K562 (cell line): ENCODE results near the gene DSG2. TPM values are rescaled to one million over a fixed set of nuclear protein-coding genes. Genes with fewer than 3 reads are reported as not detected.

Experiments used
- ATAC-seq: fragments of 200-7000 bp; cut with Tn5 transposase; 3 replicates; pipeline ENCODE4 v1.9.1; 2020; ENCODE audit warnings: moderate library complexity
- BruUV-seq: library from RNA; stranded (reverse); fragments of 400-500 nt; replicated peaks from 2 replicates; lab custom pipeline; 2021; lab: Mats Ljungman, UMichigan
- CTCF ChIA-PET: fragments of 300-600 bp; formaldehyde crosslinking; extraction: SDS; loops from one replicate; lab custom pipeline; 2021; ENCODE audit warnings: low intra/inter-chr PET ratio; lab: Yijun Ruan, JAX
- POLR2A ChIA-PET: fragments of 300-600, 350-650 bp; sonication (Branson Sonifier 250); formaldehyde crosslinking; extraction: SDS; loops from one replicate; lab custom pipeline; 2021; ENCODE audit warnings: antibody characterized with exemption, inconsistent platforms; lab: Yijun Ruan, JAX
- DNase-seq, 4 experiments: peaks; one replicate each; pipeline versions ENCODE4 v3.0.0 to v3.0.0-alpha.2; 2011 to 2018; ENCODE audit warnings: low spot score in 3 of 4, mixed read lengths in 3 of 4; ENCODE audit errors: extremely low read depth in 1 of 4
- FAIRE-seq: peaks from 2 replicates; lab custom pipeline; 2011; peaks lifted over from hg19 to GRCh38; lab: Jason Lieb, UNC
- H2AFZ ChIP-seq: 2 replicates; pipeline ENCODE4 v1.6.0; 2011; ENCODE audit warnings: low read depth, low read length, control low read depth, inconsistent platforms
- H3K27ac ChIP-seq: fragments of 200-600 bp; 3 replicates; pipeline ENCODE4 v1.8.0; 2011; ENCODE audit warnings: low read depth, mild to moderate bottlenecking, control low read depth, inconsistent platforms, low read length, moderate library complexity, mixed read lengths; ENCODE audit errors: extremely low read depth
- H3K27me3 ChIP-seq, 2 experiments: fragments of 300-600 bp in 1 of 2; 2 replicates in 1 of 2; 3 replicates in 1 of 2; pipeline versions ENCODE4 v1.6.0 to v1.8.0; 2011; ENCODE audit warnings: inconsistent platforms in 2 of 2, low read length in 2 of 2, mild to moderate bottlenecking in 1 of 2, mixed read lengths in 1 of 2, moderate library complexity in 1 of 2; ENCODE audit not compliant: control insufficient read depth in 2 of 2, insufficient read depth in 2 of 2
- H3K36me3 ChIP-seq: fragments of 300-600 bp; 3 replicates; pipeline ENCODE4 v1.8.0; 2011; ENCODE audit warnings: mild to moderate bottlenecking, low read length, inconsistent platforms; ENCODE audit not compliant: control insufficient read depth, insufficient read depth
- H3K4me1 ChIP-seq, 2 experiments: fragments of 200-600 bp in 1 of 2; replicated peaks in 1 of 2; 2 replicates in 1 of 2; 3 replicates in 1 of 2; pipeline versions ENCODE4 v1.5.1 to v1.8.0; 2011; ENCODE audit warnings: inconsistent platforms in 2 of 2, low read length in 2 of 2, mild to moderate bottlenecking in 1 of 2, mixed read lengths in 1 of 2, moderate library complexity in 1 of 2; ENCODE audit not compliant: control insufficient read depth in 2 of 2, insufficient read depth in 2 of 2
- H3K4me2 ChIP-seq: 2 replicates; pipeline ENCODE4 v1.6.1; 2011; ENCODE audit warnings: low read length, control low read depth, inconsistent platforms, mixed read lengths; ENCODE audit not compliant: insufficient read depth
- H3K4me3 ChIP-seq: fragments of 200-600 bp; sonication (generic), shearing (Covaris generic); 2 replicates; pipeline ENCODE4 v1.5.1; 2016; ENCODE audit warnings: control low read depth, inconsistent platforms
- H3K79me2 ChIP-seq: fragments of 200-600 bp; 3 replicates; pipeline ENCODE4 v1.8.0; 2011; ENCODE audit warnings: low read length, inconsistent platforms; ENCODE audit not compliant: control insufficient read depth, insufficient read depth
- H3K9ac ChIP-seq, 2 experiments: 2 replicates each; pipeline versions ENCODE4 v1.6.0 to v1.6.1; 2011; ENCODE audit warnings: low read depth in 2 of 2, low read length in 2 of 2, control low read depth in 1 of 2, inconsistent platforms in 1 of 2, mild to moderate bottlenecking in 1 of 2, mixed read lengths in 1 of 2; ENCODE audit not compliant: insufficient read depth in 1 of 2
- H3K9me1 ChIP-seq: one replicate; pipeline ENCODE4 v1.6.0; 2011; ENCODE audit warnings: inconsistent platforms, mild to moderate bottlenecking, low read length, moderate library complexity; ENCODE audit not compliant: control insufficient read depth, insufficient read depth
- H3K9me3 ChIP-seq: replicated peaks from 2 replicates; pipeline ENCODE4 v1.5.1; 2011; ENCODE audit warnings: low read depth, low read length, inconsistent platforms; ENCODE audit not compliant: control insufficient read depth, insufficient read depth
- H4K20me1 ChIP-seq: replicated peaks from 2 replicates; pipeline ENCODE4 v1.6.1; 2011; ENCODE audit warnings: low read length, inconsistent platforms, mixed read lengths; ENCODE audit not compliant: control insufficient read depth, insufficient read depth
- GTF3C2 ChIP-seq: IDR thresholded peaks from 3 replicates; pipeline ENCODE4 v1.6.1; 2011; ENCODE audit warnings: borderline replicate concordance, mild to moderate bottlenecking, moderate library complexity; ENCODE audit not compliant: insufficient read length; ENCODE audit errors: extremely low read depth
- IRF9 ChIP-seq: fragments of 450-650 bp; IDR thresholded peaks from 2 replicates; pipeline ENCODE4 v1.6.1; 2016; ENCODE audit warnings: missing biosample characterization, missing genetic modification characterization
- SOX6 ChIP-seq: fragments of 450-650 bp; IDR thresholded peaks from 2 replicates; pipeline ENCODE4 v1.6.1; 2014; ENCODE audit warnings: mild to moderate bottlenecking
- TCF15 ChIP-seq: fragments of 250-450 bp; sonication (Bioruptor Pico); IDR thresholded peaks from 2 replicates; pipeline ENCODE4 v1.8.0; 2022; ENCODE audit warnings: moderate library complexity, mild to moderate bottlenecking, inconsistent platforms
- ZNF318 ChIP-seq, 2 experiments: fragments of 450-650 bp; IDR thresholded peaks; 2 replicates each; pipeline ENCODE4 v1.6.1; 2016; ENCODE audit warnings: mild to moderate bottlenecking in 2 of 2, borderline replicate concordance in 1 of 2, low read depth in 1 of 2, moderate library complexity in 1 of 2
- WGBS: fragments of 100-300 bp; shearing (Covaris generic); methylation state at CpG from one replicate; pipeline ENCODE4 v1.1.6; 2016; ENCODE audit warnings: low coverage, mixed read lengths; ENCODE audit not compliant: insufficient coverage; ENCODE audit errors: missing lambda C conversion rate; 5-methylcytosine and 5-hydroxymethylcytosine counted together
- in situ Hi-C: fragments of 300-500 bp; cut with MboI; formaldehyde crosslinking; loops from 4 replicates; pipeline ENCODE4 v1.15.0; 2018; ENCODE audit warnings: inconsistent platforms, mixed read lengths
- intact Hi-C: fragments of 100-400 bp; cut with micrococcal nuclease; formaldehyde crosslinking; loops from 2 replicates; pipeline ENCODE4 v1.14.2; 2022
- polyA plus RNA-seq, 8 experiments: library from polyadenylated mRNA; depleted of rRNA in 4 of 8; stranded (reverse) in 5 of 8; unstranded in 3 of 8; fragments of >200 nt; fragmentation: Nextera tagmentation in 2 of 8; fragmentation: Illumina TruSeq in 1 of 8; extraction: Ambion mirVana in 2 of 8; extraction: Trizol in 1 of 8; gene quantifications; 2 replicates each; pipeline versions ENCODE4 v1.2.1 to v1.2.3, GENCODE V29; 2011 to 2014; ENCODE audit warnings: inconsistent platforms in 1 of 8, missing spikeins in 1 of 8
- total RNA-seq, 7 experiments: library from RNA; depleted of rRNA in 6 of 7; stranded (reverse); fragments of >200 nt in 6 of 7; fragmentation: Illumina TruSeq in 2 of 7; extraction: Trizol in 2 of 7; gene quantifications; 2 replicates each; pipeline versions ENCODE4 v1.2.1 to v1.2.3, GENCODE V29; 2011 to 2021; ENCODE audit warnings: low replicate concordance in 1 of 7

The DSG2 gene
- total and polyA plus RNA-seq, 9 of the 15 experiments (the other 6 are each of a cell fraction or from before 2014, with no cell fraction given): 16.9 to 68.6 (median 41.3) TPM

DNA sequence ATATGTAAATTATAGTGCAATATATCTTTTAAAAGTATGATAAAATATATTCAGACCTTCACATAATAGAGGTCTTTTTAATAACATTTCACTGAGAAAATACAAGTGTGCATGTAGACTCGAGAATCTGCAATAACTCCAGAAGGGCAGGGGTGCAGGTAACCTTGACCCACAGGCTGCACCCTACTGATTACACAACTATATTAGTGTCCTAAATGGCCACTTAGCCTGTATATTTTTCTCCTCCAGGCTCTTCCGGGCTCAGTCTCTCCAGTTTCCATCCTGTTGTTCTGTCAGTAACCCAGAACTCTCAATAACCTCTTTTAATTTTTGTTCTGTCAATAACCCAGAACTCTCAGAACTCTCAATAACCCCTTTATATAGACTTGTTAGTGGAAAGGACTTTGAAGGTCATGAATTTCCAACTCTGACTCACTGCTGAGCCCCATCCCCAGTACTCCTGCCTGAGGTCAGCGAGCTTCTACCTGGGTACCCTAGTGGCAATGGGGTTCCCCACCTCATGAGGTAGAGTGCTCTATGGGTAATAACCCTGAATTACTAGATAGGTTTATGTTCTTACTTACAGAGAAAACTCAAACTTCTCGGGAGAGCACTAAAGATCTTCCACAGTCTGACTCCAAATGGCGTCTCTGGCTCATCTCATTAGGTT, 85.3 kb downstream of the DSG2 start:
- BruUV-seq: no TSS peak
- intact Hi-C loops: no loop called here
- Histone ChIP-seq H4K20me1 (no peaks in the 10 kb centered on the region), H3K9me3 (no peaks in the 10 kb centered on the region), H3K9me1 (no peaks in the 10 kb centered on the region), H3K27ac (no peak overlapping the region), H2AFZ (no peak overlapping the region), H3K4me2 (no peak overlapping the region), H3K9ac (no peak overlapping the region), H3K36me3 (no peaks in the 10 kb centered on the region), H3K4me1 (no peaks in the 10 kb centered on the region), H3K27me3 (peaks cover 5% of the 10 kb centered on the region in 2 experiments; a peak in 2 of 5 replicates), H3K4me3 (no peak overlapping the region), H3K79me2 (no peaks in the 10 kb centered on the region)
- no peak for DNase-seq
- TF ChIP-seq GTF3C2 (no peak), SOX6 (no peak), TCF15 (CRISPR knock-in tag) (no peak), IRF9 (tag) (no peak), ZNF318 (IDR thresholded peaks at IDR 0.05; ENCODE audit: borderline replicate concordance in 1 of 2, low read depth in 1 of 2) (no peak)
- ChIA-PET CTCF (no interaction called here), POLR2A (no interaction called here)
- no peak for ATAC-seq
- FAIRE-seq: no peak
- WGBS: 1% methylated on average over 5 of the region's 5 CpGs
- in situ Hi-C loops: no loop called here
